ENCODE results near the gene DNAJC22.

The DNAJC22 gene

GRCh38 chr12:49334226-49334625, 12.5 kb upstream of the DNAJC22 start:
- Histone ChIP-seq H3K4me1 (ENCODE audit: control extremely low read depth in 1 of 4, control insufficient read depth in 4 of 4, insufficient read depth in 4 of 4, low read length in 3 of 4) (peaks cover 0 to 20% (median 9%) of the 10 kb centered on the region in 4 experiments), H3K9me3 (ENCODE audit: control extremely low read depth in 1 of 5, control insufficient read depth in 4 of 5, insufficient read depth in 2 of 5, low read depth in 1 of 5, low read length in 4 of 5) (no peaks in the 10 kb centered on the region), H3K27me3 (replicated peaks in 2 of 5; ENCODE audit: control insufficient read depth in 4 of 5, insufficient read depth in 5 of 5, low read length in 4 of 5) (peaks cover 0 to 90% (median 40%) of the 10 kb centered on the region in 5 experiments), H3K27ac (ENCODE audit: insufficient read depth in 1 of 2, low read depth in 1 of 2, low read length in 2 of 2, poor library complexity in 1 of 2, severe bottlenecking in 2 of 2) (no peak overlapping the region), H3K36me3 (ENCODE audit: control insufficient read depth in 4 of 4, insufficient read depth in 4 of 4, low read length in 3 of 4) (peaks cover 5 to 21% (median 18%) of the 10 kb centered on the region in 4 experiments), H3K4me3 (ENCODE audit: control insufficient read depth in 1 of 7, extremely low read depth in 1 of 7, insufficient read depth in 4 of 7, low read depth in 2 of 7, low read length in 6 of 7) (no peak overlapping the region)
- POLR2A ChIA-PET, result no interaction called here
- 17% methylated on average over 13 of the region's 19 CpGs for WGBS (ENCODE audit: insufficient coverage)
- CTCF ChIA-PET, result interaction anchor here (1.3 to 11.9 kb wide), 6 partner anchors 10 to 41 kb away, joined by 3 to 172 read pairs (median 14); partner anchors contain the start of genes DNAJC22, PRPH and TROAP
- no peak for DNase-seq

- WGBS (ENCODE audit: insufficient coverage), result 42% methylated on average over 10 of the region's 12 CpGs
- Histone ChIP-seq H3K36me3 (ENCODE audit: control insufficient read depth in 4 of 4, insufficient read depth in 4 of 4, low read length in 3 of 4) (peaks cover 3 to 17% (median 14%) of the 10 kb centered on the region in 4 experiments), H3K4me1 (ENCODE audit: control extremely low read depth in 1 of 4, control insufficient read depth in 4 of 4, insufficient read depth in 4 of 4, low read length in 3 of 4) (peaks cover 0 to 20% (median 9%) of the 10 kb centered on the region in 4 experiments), H3K4me3 (ENCODE audit: control insufficient read depth in 1 of 7, extremely low read depth in 1 of 7, insufficient read depth in 4 of 7, low read depth in 2 of 7, low read length in 6 of 7) (no peak overlapping the region), H3K27me3 (replicated peaks in 2 of 5; ENCODE audit: control insufficient read depth in 4 of 5, insufficient read depth in 5 of 5, low read length in 4 of 5) (peaks cover 0 to 95% (median 40%) of the 10 kb centered on the region in 5 experiments), H3K27ac (ENCODE audit: insufficient read depth in 1 of 2, low read depth in 1 of 2, low read length in 2 of 2, poor library complexity in 1 of 2, severe bottlenecking in 2 of 2) (no peak overlapping the region), H3K9me3 (ENCODE audit: control extremely low read depth in 1 of 5, control insufficient read depth in 4 of 5, insufficient read depth in 2 of 5, low read depth in 1 of 5, low read length in 4 of 5) (no peaks in the 10 kb centered on the region)
- CTCF ChIA-PET, result interaction anchor here (1.3 to 11.9 kb wide), 4 partner anchors 11 to 41 kb away, joined by 5 to 172 read pairs (median 14); partner anchors contain the start of genes DNAJC22, PRPH and TROAP
- POLR2A ChIA-PET, result no interaction called here
- no peak for DNase-seq
These were observed 12.0 kb upstream of the DNAJC22 start for GRCh38 chr12:49334681-49335080.

GRCh38 chr12:49335118-49335954, 11.4 kb upstream of the DNAJC22 start:
- ChIA-PET CTCF (interaction anchor here (1.0 to 11.9 kb wide), 5 partner anchors 10 to 42 kb away, joined by 3 to 172 read pairs (median 11); partner anchors contain the start of genes DNAJC22, PRPH and TROAP), POLR2A (no interaction called here)
- 38% methylated on average over 12 of the region's 16 CpGs for WGBS (ENCODE audit: insufficient coverage)
- H3K4me1 ChIP-seq (ENCODE audit: control extremely low read depth in 1 of 4, control insufficient read depth in 4 of 4, insufficient read depth in 4 of 4, low read length in 3 of 4), result peaks cover 0 to 20% (median 9%) of the 10 kb centered on the region in 4 experiments
- peaks cover 3 to 10% (median 8%) of the 10 kb centered on the region in 4 experiments for H3K36me3 ChIP-seq (ENCODE audit: control insufficient read depth in 4 of 4, insufficient read depth in 4 of 4, low read length in 3 of 4)
- H3K4me3 ChIP-seq (ENCODE audit: control insufficient read depth in 1 of 7, extremely low read depth in 1 of 7, insufficient read depth in 4 of 7, low read depth in 2 of 7, low read length in 6 of 7), result no peak overlapping the region
- H3K27me3 ChIP-seq (replicated peaks in 2 of 5; ENCODE audit: control insufficient read depth in 4 of 5, insufficient read depth in 5 of 5, low read length in 4 of 5), result peaks cover 0 to 100% (median 40%) of the 10 kb centered on the region in 5 experiments
- DNase-seq, result no peak
- no peaks in the 10 kb centered on the region for H3K9me3 ChIP-seq (ENCODE audit: control extremely low read depth in 1 of 5, control insufficient read depth in 4 of 5, insufficient read depth in 2 of 5, low read depth in 1 of 5, low read length in 4 of 5)
- no peak overlapping the region for H3K27ac ChIP-seq (ENCODE audit: insufficient read depth in 1 of 2, low read depth in 1 of 2, low read length in 2 of 2, poor library complexity in 1 of 2, severe bottlenecking in 2 of 2)

- Histone ChIP-seq H3K4me1 (ENCODE audit: control extremely low read depth in 1 of 4, control insufficient read depth in 4 of 4, insufficient read depth in 4 of 4, low read length in 3 of 4) (peaks cover 0 to 20% (median 9%) of the 10 kb centered on the region in 4 experiments), H3K27ac (ENCODE audit: insufficient read depth in 1 of 2, low read depth in 1 of 2, low read length in 2 of 2, poor library complexity in 1 of 2, severe bottlenecking in 2 of 2) (no peak overlapping the region), H3K36me3 (ENCODE audit: control insufficient read depth in 4 of 4, insufficient read depth in 4 of 4, low read length in 3 of 4) (peaks cover 0 to 3% (median 1%) of the 10 kb centered on the region in 4 experiments), H3K9me3 (ENCODE audit: control extremely low read depth in 1 of 5, control insufficient read depth in 4 of 5, insufficient read depth in 2 of 5, low read depth in 1 of 5, low read length in 4 of 5) (no peaks in the 10 kb centered on the region), H3K4me3 (ENCODE audit: control insufficient read depth in 1 of 7, extremely low read depth in 1 of 7, insufficient read depth in 4 of 7, low read depth in 2 of 7, low read length in 6 of 7) (peak overlapping the region in 1 of 7 experiments; percentile 55), H3K27me3 (replicated peaks in 2 of 5; ENCODE audit: control insufficient read depth in 4 of 5, insufficient read depth in 5 of 5, low read length in 4 of 5) (peaks cover 3 to 100% (median 46%) of the 10 kb centered on the region in 5 experiments)
- ChIA-PET POLR2A (interaction anchor here (0.7 kb wide), 1 partner anchor 39 kb away, joined by 3 read pairs; no protein-coding TSS in a partner anchor), CTCF (interaction anchor here (1.0 to 11.9 kb wide), 7 partner anchors 10 to 42 kb away, joined by 3 to 172 read pairs (median 10); partner anchors contain the start of genes DNAJC22, PRPH and TROAP)
- peak in 1 of 3 donors; percentile 29 for DNase-seq
- 13% methylated on average over 51 of the region's 72 CpGs for WGBS (ENCODE audit: insufficient coverage)
These were observed 10.6 kb upstream of the DNAJC22 start for GRCh38 chr12:49335955-49336644.

GRCh38 chr12:49336645-49337584, 9.8 kb upstream of the DNAJC22 start, which contains the start of gene C1QL4:
Gene C1QL4 (minus strand): TSS chr12:49337188. CDS start chr12:49336477, 711 bp downstream.
- WGBS (ENCODE audit: insufficient coverage), result 6% methylated on average over 50 of the region's 65 CpGs
- Histone ChIP-seq H3K4me1 (ENCODE audit: control extremely low read depth in 1 of 4, control insufficient read depth in 4 of 4, insufficient read depth in 4 of 4, low read length in 3 of 4) (peaks cover 0 to 20% (median 10%) of the 10 kb centered on the region in 4 experiments), H3K36me3 (ENCODE audit: control insufficient read depth in 4 of 4, insufficient read depth in 4 of 4, low read length in 3 of 4) (no peaks in the 10 kb centered on the region), H3K27me3 (replicated peaks in 2 of 5; ENCODE audit: control insufficient read depth in 4 of 5, insufficient read depth in 5 of 5, low read length in 4 of 5) (peaks cover 7 to 100% (median 46%) of the 10 kb centered on the region in 5 experiments), H3K27ac (ENCODE audit: insufficient read depth in 1 of 2, low read depth in 1 of 2, low read length in 2 of 2, poor library complexity in 1 of 2, severe bottlenecking in 2 of 2) (no peak within 1 kb of the TSS), H3K9me3 (ENCODE audit: control extremely low read depth in 1 of 5, control insufficient read depth in 4 of 5, insufficient read depth in 2 of 5, low read depth in 1 of 5, low read length in 4 of 5) (no peaks in the 10 kb centered on the region), H3K4me3 (ENCODE audit: control insufficient read depth in 1 of 7, extremely low read depth in 1 of 7, insufficient read depth in 4 of 7, low read depth in 2 of 7, low read length in 6 of 7) (peak within 1 kb of the TSS in 6 of 7 experiments; percentile 23 to 55 (median 41))
- ChIA-PET POLR2A (interaction anchor here (0.7 kb wide), 2 partner anchors 40 to 1358 kb away, joined by 3 read pairs; no protein-coding TSS in a partner anchor), CTCF (interaction anchor here (0.7 to 11.9 kb wide), 11 partner anchors 10 to 199 kb away, joined by 3 to 172 read pairs (median 4); partner anchors contain the start of genes DNAJC22, PRPH and TROAP)
- DNase-seq, result peak; percentile 78 to 84 (median 84)
